Measurements from ENCODE around the gene OLIG1. TPM values are rescaled to one million over a fixed set of nuclear protein-coding genes. Genes with fewer than 3 reads are reported as not detected.

Gene OLIG1
- total and polyA plus RNA-seq, 2 of the 8 experiments (the other 6 are each of a cell fraction or from before 2014, with no cell fraction given), result 0.65 to 1.2 TPM

DNA sequence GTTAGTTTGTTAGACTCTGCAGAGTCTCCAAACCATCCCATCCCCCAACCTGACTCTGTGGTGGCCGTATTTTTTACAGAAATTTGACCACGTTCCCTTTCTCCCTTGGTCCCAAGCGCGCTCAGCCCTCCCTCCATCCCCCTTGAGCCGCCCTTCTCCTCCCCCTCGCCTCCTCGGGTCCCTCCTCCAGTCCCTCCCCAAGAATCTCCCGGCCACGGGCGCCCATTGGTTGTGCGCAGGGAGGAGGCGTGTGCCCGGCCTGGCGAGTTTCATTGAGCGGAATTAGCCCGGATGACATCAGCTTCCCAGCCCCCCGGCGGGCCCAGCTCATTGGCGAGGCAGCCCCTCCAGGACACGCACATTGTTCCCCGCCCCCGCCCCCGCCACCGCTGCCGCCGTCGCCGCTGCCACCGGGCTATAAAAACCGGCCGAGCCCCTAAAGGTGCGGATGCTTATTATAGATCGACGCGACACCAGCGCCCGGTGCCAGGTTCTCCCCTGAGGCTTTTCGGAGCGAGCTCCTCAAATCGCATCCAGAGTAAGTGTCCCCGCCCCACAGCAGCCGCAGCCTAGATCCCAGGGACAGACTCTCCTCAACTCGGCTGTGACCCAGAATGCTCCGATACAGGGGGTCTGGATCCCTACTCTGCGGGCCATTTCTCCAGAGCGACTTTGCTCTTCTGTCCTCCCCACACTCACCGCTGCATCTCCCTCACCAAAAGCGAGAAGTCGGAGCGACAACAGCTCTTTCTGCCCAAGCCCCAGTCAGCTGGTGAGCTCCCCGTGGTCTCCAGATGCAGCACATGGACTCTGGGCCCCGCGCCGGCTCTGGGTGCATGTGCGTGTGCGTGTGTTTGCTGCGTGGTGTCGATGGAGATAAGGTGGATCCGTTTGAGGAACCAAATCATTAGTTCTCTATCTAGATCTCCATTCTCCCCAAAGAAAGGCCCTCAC lies 44.2 kb upstream of the OLIG1 start, which contains the start of gene OLIG2:
Gene OLIG2 (plus strand): TSS at position 447 of the 954 bp plus-strand sequence. CDS start 928 bp downstream, outside the sequence.
- H4K5ac ChIP-seq (ENCODE audit: insufficient read length, low read depth, low read length), result peak within 1 kb of the TSS; percentile 31
- no peak within 1 kb of the TSS; a peak in 2 of 7 replicates for H3K9ac ChIP-seq (replicated peaks in 1 of 4; ENCODE audit: extremely low read depth in 1 of 4, low read depth in 3 of 4, low read length in 3 of 4)
- H3K4ac ChIP-seq (replicated peaks; ENCODE audit: insufficient read length, low read depth, low read length), result no peak within 1 kb of the TSS
- POLR2A ChIA-PET (ENCODE audit: partially characterized antibody), result interaction anchor here (0.7 to 1.2 kb wide), 4 partner anchors 8 to 213 kb away, joined by 3 to 5 read pairs (median 4); no protein-coding TSS in a partner anchor
- H3K27ac ChIP-seq (ENCODE audit: low read depth, low read length), result no peak within 1 kb of the TSS
- peaks cover 14 to 18% of the 10 kb centered on the region in 2 experiments for H4K20me1 ChIP-seq (replicated peaks in 1 of 2; ENCODE audit: control insufficient read depth in 1 of 2, insufficient read depth in 2 of 2, low read length in 2 of 2)
- no peak within 1 kb of the TSS for H2AK5ac ChIP-seq (ENCODE audit: low read depth, low read length)
- no peak within 1 kb of the TSS for H4K91ac ChIP-seq (replicated peaks; ENCODE audit: insufficient read length, low read length)
- no peak within 1 kb of the TSS for H3K14ac ChIP-seq (ENCODE audit: insufficient read length)
- H2BK12ac ChIP-seq (ENCODE audit: low read depth, low read length), result peak within 1 kb of the TSS; percentile 84
- H3K4me1 ChIP-seq (replicated peaks in 1 of 4; ENCODE audit: control insufficient read depth in 3 of 4, insufficient read depth in 4 of 4, low read length in 3 of 4), result peaks cover 6 to 35% (median 24%) of the 10 kb centered on the region in 4 experiments
- CTCF ChIA-PET (ENCODE audit: partially characterized antibody), result interaction anchor here (0.7 to 6.0 kb wide), 18 partner anchors 9 to 163 kb away, joined by 3 to 44 read pairs (median 4); no protein-coding TSS in a partner anchor
- H3K4me2 ChIP-seq (ENCODE audit: insufficient read depth in 1 of 2, low read depth in 2 of 2, low read length in 2 of 2), result peak within 1 kb of the TSS; percentile 85 to 95
- DNase-seq (ENCODE audit: low read depth in 1 of 2, low spot score in 2 of 2) (peak; percentile 72 to 93), FAIRE-seq (no peak)
- no peak within 1 kb of the TSS for H3K56ac ChIP-seq (replicated peaks; ENCODE audit: insufficient read length, low read depth, low read length)
- peaks cover 90 to 99% (median 98%) of the 10 kb centered on the region in 4 experiments for H3K27me3 ChIP-seq (replicated peaks in 1 of 4; ENCODE audit: control insufficient read depth in 3 of 4, extremely low read depth in 1 of 4, insufficient read depth in 3 of 4, low read length in 3 of 4)
- H2BK15ac ChIP-seq (ENCODE audit: low read length), result 0 out of 2 replicates have a peak within 1 kb of the TSS, but pooled peaks have one; percentile 81
- H3K79me2 ChIP-seq (ENCODE audit: control insufficient read depth in 1 of 2, insufficient read depth in 2 of 2, low read length in 2 of 2), result no peaks in the 10 kb centered on the region
- peak within 1 kb of the TSS; percentile 48 for H3K18ac ChIP-seq (ENCODE audit: extremely low read depth, low read length)
- no peak within 1 kb of the TSS for H2BK20ac ChIP-seq (ENCODE audit: low read length)
- H3K4me3 ChIP-seq (ENCODE audit: extremely low read depth in 1 of 4, insufficient read depth in 2 of 4, low read depth in 3 of 4, low read length in 4 of 4), result peak within 1 kb of the TSS; percentile 54 to 70 (median 56)
- no peak within 1 kb of the TSS; the same call in 1 of the 2 replicates for H4K8ac ChIP-seq (ENCODE audit: extremely low read depth, insufficient read depth, low read length)
- H3K79me1 ChIP-seq (ENCODE audit: low read depth, low read length), result no peaks in the 10 kb centered on the region
- peak within 1 kb of the TSS; percentile 83; the same call in 1 of the 2 replicates for H2AFZ ChIP-seq (ENCODE audit: low read length)
- H3K23me2 ChIP-seq (ENCODE audit: low read depth, low read length), result peaks cover 13% of the 10 kb centered on the region
- no peaks in the 10 kb centered on the region for H3K9me3 ChIP-seq (ENCODE audit: insufficient read depth in 2 of 2, low read depth in 1 of 2, low read length in 1 of 2)
- H2BK120ac ChIP-seq (replicated peaks; ENCODE audit: low read depth, low read length), result no peak within 1 kb of the TSS
- H2BK5ac ChIP-seq (ENCODE audit: low read depth, low read length), result no peak within 1 kb of the TSS
- H3K36me3 ChIP-seq (ENCODE audit: control insufficient read depth in 2 of 4, insufficient read depth in 4 of 4, low read length in 3 of 4), result peaks cover 0 to 5% (median 0%) of the 10 kb centered on the region in 4 experiments; a peak in 1 of 8 replicates
- H3K23ac ChIP-seq (ENCODE audit: insufficient read length), result no peak within 1 kb of the TSS
- 1% methylated on average over 47 of the region's 59 CpGs; no CpG with 5 or more reads in 1 of the 2 experiments for WGBS, 2 experiments (ENCODE audit: extremely low coverage in 1 of 2, insufficient coverage in 1 of 2, insufficient read length in 1 of 2, insufficient replicate concordance in 2 of 2, low coverage in 1 of 2, low lambda C conversion rate in 2 of 2, missing lambda C conversion rate in 1 of 2)
- TF ChIP-seq CREB1 (IDR thresholded peaks at IDR 0.05) (peak; percentile 30; the same call in 1 of the 2 replicates), TBP (IDR thresholded peaks at IDR 0.05; ENCODE audit: low read depth, low read length) (no peak), SUZ12 (IDR thresholded peaks at IDR 0.05; ENCODE audit: low read length) (no peak; the same call in 1 of the 2 replicates)

Data from H1 (cell line).